Measurements from ENCODE around the gene RAD51B. TPM values are rescaled to one million over a fixed set of nuclear protein-coding genes. Genes with fewer than 3 reads are reported as not detected.

The RAD51B gene
- total and polyA plus RNA-seq, 9 of the 15 experiments (the other 6 are each of a cell fraction or from before 2014, with no cell fraction given): 8.5 to 17.3 (median 11.3) TPM

DNA sequence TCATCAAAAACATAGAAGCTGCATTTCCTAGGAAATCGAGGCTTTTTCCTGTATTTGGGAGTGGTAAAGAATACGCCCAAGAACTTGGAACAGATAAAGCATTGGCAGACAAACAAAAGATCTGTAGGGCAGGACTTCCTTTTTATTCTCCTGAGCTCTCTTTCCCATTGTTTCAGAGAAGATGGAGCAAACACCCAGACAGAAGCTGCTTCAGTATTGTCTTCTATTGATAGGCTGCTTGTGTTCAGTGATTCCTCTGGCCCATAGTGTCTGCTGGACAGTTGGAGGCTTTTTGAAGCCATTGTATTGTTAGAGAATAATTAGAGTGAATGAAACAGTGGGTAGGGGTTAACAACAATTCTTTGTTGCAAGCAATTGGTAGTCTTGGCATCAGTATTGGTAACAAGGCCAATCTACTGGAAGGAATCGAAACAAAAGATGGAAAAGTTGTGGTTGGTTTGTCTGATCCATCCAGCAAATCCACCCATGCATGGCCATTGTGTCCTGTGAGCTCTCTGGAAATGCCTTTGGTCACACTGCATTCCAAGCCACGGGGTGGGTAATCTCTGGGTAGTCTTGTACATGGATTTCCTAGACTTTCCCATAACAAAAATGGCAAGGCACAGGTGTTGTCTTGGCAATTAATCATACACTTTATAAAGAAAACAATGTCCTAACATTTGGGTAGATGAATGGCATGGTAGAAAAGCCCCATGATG, 424.8 kb downstream of the RAD51B start:
- Histone ChIP-seq H3K4me1 (replicated peaks in 1 of 2; ENCODE audit: control insufficient read depth in 2 of 2, insufficient read depth in 2 of 2, low read length in 2 of 2) (peaks cover 0 to 47% of the 10 kb centered on the region in 2 experiments; a peak in 2 of 5 replicates), H4K20me1 (replicated peaks; ENCODE audit: control insufficient read depth, insufficient read depth, low read length) (no peaks in the 10 kb centered on the region), H3K27me3 (ENCODE audit: control insufficient read depth in 2 of 2, insufficient read depth in 2 of 2, low read length in 2 of 2) (no peaks in the 10 kb centered on the region), H3K36me3 (ENCODE audit: control insufficient read depth, insufficient read depth, low read length) (no peaks in the 10 kb centered on the region), H3K9me3 (replicated peaks; ENCODE audit: control insufficient read depth, insufficient read depth, low read depth, low read length) (no peaks in the 10 kb centered on the region), H3K9me1 (ENCODE audit: control insufficient read depth, insufficient read depth, low read length) (no peaks in the 10 kb centered on the region), H3K4me3 (no peak overlapping the region), H3K79me2 (ENCODE audit: control insufficient read depth, insufficient read depth, low read length) (no peaks in the 10 kb centered on the region), H3K9ac (ENCODE audit: insufficient read depth in 1 of 2, low read depth in 2 of 2, low read length in 2 of 2) (no peak overlapping the region), H3K4me2 (ENCODE audit: insufficient read depth, low read length) (no peak overlapping the region), H2AFZ (ENCODE audit: low read depth, low read length) (no peak overlapping the region), H3K27ac (ENCODE audit: extremely low read depth, low read depth, low read length) (no peak overlapping the region)
- intact Hi-C loops (cut with micrococcal nuclease): loop anchor here (10.0 kb wide), 1 partner anchor 160 kb away; no protein-coding TSS in a partner anchor
- 56% methylated on average over 3 of the region's 4 CpGs for WGBS (ENCODE audit: insufficient coverage, low coverage, missing lambda C conversion rate)
- no TSS peak for BruUV-seq (replicated peaks)
- in situ Hi-C loops (cut with MboI): loop anchor here (10.0 kb wide), 2 partner anchors 300 to 580 kb away; no protein-coding TSS in a partner anchor
- ATAC-seq: no peak
- CTCF ChIA-PET (ENCODE audit: low intra/inter-chr PET ratio): interaction anchor here (0.6 kb wide), 1 partner anchor 419 kb away, joined by 3 read pairs; no protein-coding TSS in a partner anchor
- POLR2A ChIA-PET: interaction anchor here (0.7 kb wide), 1 partner anchor 382 kb away, joined by 3 read pairs; no protein-coding TSS in a partner anchor
- no peak for FAIRE-seq
- DNase-seq (ENCODE audit: extremely low read depth in 1 of 4, low spot score in 3 of 4): no peak
- TF ChIP-seq MXI1 (IDR thresholded peaks at IDR 0.05; ENCODE audit: low read depth, low read length) (no peak), XRCC3 (IDR thresholded peaks at IDR 0.05) (no peak), ZNF121 (CRISPR knock-in tag; conservative IDR thresholded peaks at IDR 0.05) (no peak), POLR3A (IDR thresholded peaks at IDR 0.05; ENCODE audit: borderline replicate concordance, extremely low read depth, insufficient read depth, insufficient read length) (no peak), STAT5B (CRISPR knock-in tag; IDR thresholded peaks at IDR 0.05) (no peak), NR1H2 (CRISPR knock-in tag; IDR thresholded peaks at IDR 0.05) (no peak), E2F3 (CRISPR knock-in tag; IDR thresholded peaks at IDR 0.05) (no peak), ZC3H11A (IDR thresholded peaks at IDR 0.05; ENCODE audit: low read depth, low read length) (no peak), SREBF1 (IDR thresholded peaks at IDR 0.05; ENCODE audit: borderline replicate concordance, low read depth, low read length) (no peak)
- TF ChIP-seq, protein P1, sequence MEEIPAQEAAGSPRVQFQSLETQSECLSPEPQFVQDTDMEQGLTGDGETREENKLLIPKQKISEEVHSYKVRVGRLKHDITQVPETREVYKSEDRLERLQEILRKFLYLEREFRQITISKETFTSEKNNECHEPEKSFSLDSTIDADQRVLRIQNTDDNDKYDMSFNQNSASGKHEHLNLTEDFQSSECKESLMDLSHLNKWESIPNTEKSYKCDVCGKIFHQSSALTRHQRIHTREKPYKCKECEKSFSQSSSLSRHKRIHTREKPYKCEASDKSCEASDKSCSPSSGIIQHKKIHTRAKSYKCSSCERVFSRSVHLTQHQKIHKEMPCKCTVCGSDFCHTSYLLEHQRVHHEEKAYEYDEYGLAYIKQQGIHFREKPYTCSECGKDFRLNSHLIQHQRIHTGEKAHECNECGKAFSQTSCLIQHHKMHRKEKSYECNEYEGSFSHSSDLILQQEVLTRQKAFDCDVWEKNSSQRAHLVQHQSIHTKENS (CRISPR knock-in tag; IDR thresholded peaks at IDR 0.05): no peak
- TF ChIP-seq, protein P2, sequence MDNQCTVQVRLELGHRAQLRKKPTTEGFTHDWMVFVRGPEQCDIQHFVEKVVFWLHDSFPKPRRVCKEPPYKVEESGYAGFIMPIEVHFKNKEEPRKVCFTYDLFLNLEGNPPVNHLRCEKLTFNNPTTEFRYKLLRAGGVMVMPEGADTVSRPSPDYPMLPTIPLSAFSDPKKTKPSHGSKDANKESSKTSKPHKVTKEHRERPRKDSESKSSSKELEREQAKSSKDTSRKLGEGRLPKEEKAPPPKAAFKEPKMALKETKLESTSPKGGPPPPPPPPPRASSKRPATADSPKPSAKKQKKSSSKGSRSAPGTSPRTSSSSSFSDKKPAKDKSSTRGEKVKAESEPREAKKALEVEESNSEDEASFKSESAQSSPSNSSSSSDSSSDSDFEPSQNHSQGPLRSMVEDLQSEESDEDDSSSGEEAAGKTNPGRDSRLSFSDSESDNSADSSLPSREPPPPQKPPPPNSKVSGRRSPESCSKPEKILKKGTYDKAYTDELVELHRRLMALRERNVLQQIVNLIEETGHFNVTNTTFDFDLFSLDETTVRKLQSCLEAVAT (IDR thresholded peaks at IDR 0.05): no peak
- TF ChIP-seq, protein P3, sequence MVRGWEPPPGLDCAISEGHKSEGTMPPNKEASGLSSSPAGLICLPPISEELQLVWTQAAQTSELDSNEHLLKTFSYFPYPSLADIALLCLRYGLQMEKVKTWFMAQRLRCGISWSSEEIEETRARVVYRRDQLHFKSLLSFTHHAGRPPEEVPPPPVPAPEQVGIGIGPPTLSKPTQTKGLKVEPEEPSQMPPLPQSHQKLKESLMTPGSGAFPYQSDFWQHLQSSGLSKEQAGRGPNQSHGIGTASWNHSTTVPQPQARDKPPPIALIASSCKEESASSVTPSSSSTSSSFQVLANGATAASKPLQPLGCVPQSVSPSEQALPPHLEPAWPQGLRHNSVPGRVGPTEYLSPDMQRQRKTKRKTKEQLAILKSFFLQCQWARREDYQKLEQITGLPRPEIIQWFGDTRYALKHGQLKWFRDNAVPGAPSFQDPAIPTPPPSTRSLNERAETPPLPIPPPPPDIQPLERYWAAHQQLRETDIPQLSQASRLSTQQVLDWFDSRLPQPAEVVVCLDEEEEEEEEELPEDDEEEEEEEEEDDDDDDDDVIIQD (CRISPR knock-in tag; IDR thresholded peaks at IDR 0.05): no peak
- TF ChIP-seq, protein P4, sequence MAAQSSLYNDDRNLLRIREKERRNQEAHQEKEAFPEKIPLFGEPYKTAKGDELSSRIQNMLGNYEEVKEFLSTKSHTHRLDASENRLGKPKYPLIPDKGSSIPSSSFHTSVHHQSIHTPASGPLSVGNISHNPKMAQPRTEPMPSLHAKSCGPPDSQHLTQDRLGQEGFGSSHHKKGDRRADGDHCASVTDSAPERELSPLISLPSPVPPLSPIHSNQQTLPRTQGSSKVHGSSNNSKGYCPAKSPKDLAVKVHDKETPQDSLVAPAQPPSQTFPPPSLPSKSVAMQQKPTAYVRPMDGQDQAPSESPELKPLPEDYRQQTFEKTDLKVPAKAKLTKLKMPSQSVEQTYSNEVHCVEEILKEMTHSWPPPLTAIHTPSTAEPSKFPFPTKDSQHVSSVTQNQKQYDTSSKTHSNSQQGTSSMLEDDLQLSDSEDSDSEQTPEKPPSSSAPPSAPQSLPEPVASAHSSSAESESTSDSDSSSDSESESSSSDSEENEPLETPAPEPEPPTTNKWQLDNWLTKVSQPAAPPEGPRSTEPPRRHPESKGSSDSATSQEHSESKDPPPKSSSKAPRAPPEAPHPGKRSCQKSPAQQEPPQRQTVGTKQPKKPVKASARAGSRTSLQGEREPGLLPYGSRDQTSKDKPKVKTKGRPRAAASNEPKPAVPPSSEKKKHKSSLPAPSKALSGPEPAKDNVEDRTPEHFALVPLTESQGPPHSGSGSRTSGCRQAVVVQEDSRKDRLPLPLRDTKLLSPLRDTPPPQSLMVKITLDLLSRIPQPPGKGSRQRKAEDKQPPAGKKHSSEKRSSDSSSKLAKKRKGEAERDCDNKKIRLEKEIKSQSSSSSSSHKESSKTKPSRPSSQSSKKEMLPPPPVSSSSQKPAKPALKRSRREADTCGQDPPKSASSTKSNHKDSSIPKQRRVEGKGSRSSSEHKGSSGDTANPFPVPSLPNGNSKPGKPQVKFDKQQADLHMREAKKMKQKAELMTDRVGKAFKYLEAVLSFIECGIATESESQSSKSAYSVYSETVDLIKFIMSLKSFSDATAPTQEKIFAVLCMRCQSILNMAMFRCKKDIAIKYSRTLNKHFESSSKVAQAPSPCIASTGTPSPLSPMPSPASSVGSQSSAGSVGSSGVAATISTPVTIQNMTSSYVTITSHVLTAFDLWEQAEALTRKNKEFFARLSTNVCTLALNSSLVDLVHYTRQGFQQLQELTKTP (IDR thresholded peaks at IDR 0.05; ENCODE audit: low read depth in 1 of 2, partially characterized antibody in 2 of 2): no peak

Data from K562 (cell line).